Ovary (tissue), 3 donors: Measurements from ENCODE around the gene FRMD3.

Experiments
- CTCF ChIP-seq, 3 donors: fragments of 450-650 bp in 2 of 3; fragments of 200-600 bp in 1 of 3; IDR thresholded peaks; one replicate each; pipeline versions ENCODE4 v1.5.1 to v1.8.0; 2016 to 2022; ENCODE audit warnings: antibody characterized with exemption in 3 of 3, mild to moderate bottlenecking in 1 of 3
- POLR2A ChIP-seq: fragments of 450-650 bp; IDR thresholded peaks from one replicate; pipeline ENCODE4 v1.6.1; 2017; ENCODE audit warnings: antibody characterized with exemption, mild to moderate bottlenecking, moderate library complexity
- donor health status: DM: no; HTN: no; CAD: no.

- TF ChIP-seq POLR2A (no peak), CTCF (IDR thresholded peaks at IDR 0.05) (no peak)
Observed at GRCh38 chr9:83396342-83396741, 141.9 kb downstream of the FRMD3 start.
